Activated CD4-positive, alpha-beta T cell treated with anti-CD3 and anti-CD28 coated beads, Interleukin-2, amount 50 U/mL, for 1 hour (primary cell): ENCODE data around the gene SSTR4.
"Not testable (repeated sequence)": the region's sequence is repeated elsewhere in the genome, so short reads cannot be mapped to it uniquely, and the experiment has no call there.

Experiments used
- DNase-seq: peaks from one replicate; pipeline ENCODE4 v3.0.0-alpha.2; 2020

Gene SSTR4

GRCh38 chr20:23034721-23035671, at the start of gene SSTR4:
Gene SSTR4 (plus strand): TSS chr20:23035312. CDS start chr20:23035484, 172 bp downstream.
- DNase-seq, result no peak

- no peak for DNase-seq
These were observed 48.5 kb upstream of the SSTR4 start for GRCh38 chr20:22986601-22987000.

GRCh38 chr20:22991424-22991823, 43.7 kb upstream of the SSTR4 start:
- not testable (repeated sequence) for DNase-seq

GRCh38 chr20:22993823-22994222, 41.3 kb upstream of the SSTR4 start:
- DNase-seq, result no peak

- DNase-seq, result no peak
These were observed 39.2 kb upstream of the SSTR4 start for GRCh38 chr20:22995923-22996322.

GRCh38 chr20:22998476-22998875, 36.6 kb upstream of the SSTR4 start:
- DNase-seq, result no peak

GRCh38 chr20:22999756-23000155, 35.4 kb upstream of the SSTR4 start:
- no peak for DNase-seq

GRCh38 chr20:23000232-23000947, 34.7 kb upstream of the SSTR4 start:
- no peak for DNase-seq

GRCh38 chr20:23002276-23002675, 32.8 kb upstream of the SSTR4 start:
- no peak for DNase-seq

- DNase-seq, result no peak
These were observed 32.0 kb upstream of the SSTR4 start for GRCh38 chr20:23003077-23003635.

GRCh38 chr20:23003881-23004460, 31.1 kb upstream of the SSTR4 start:
- no peak for DNase-seq

GRCh38 chr20:23005776-23006175, 29.3 kb upstream of the SSTR4 start:
- no peak for DNase-seq

- DNase-seq, result no peak
These were observed 27.6 kb upstream of the SSTR4 start for GRCh38 chr20:23007462-23007861.

- no peak for DNase-seq
These were observed 27.0 kb upstream of the SSTR4 start for GRCh38 chr20:23007886-23008655.

- DNase-seq, result no peak
These were observed 26.4 kb upstream of the SSTR4 start for GRCh38 chr20:23008667-23009066.

GRCh38 chr20:23009636-23010035, 25.5 kb upstream of the SSTR4 start:
- DNase-seq, result no peak

- DNase-seq, result no peak
These were observed 25.0 kb upstream of the SSTR4 start for GRCh38 chr20:23010096-23010495.

GRCh38 chr20:23011008-23011721, 23.9 kb upstream of the SSTR4 start:
- DNase-seq, result no peak

GRCh38 chr20:23013429-23013828, 21.7 kb upstream of the SSTR4 start:
- no peak for DNase-seq

GRCh38 chr20:23017516-23017915, 17.6 kb upstream of the SSTR4 start:
- no peak for DNase-seq

- DNase-seq, result no peak
These were observed 16.7 kb upstream of the SSTR4 start for GRCh38 chr20:23018432-23018831.

GRCh38 chr20:23018941-23019340, 16.2 kb upstream of the SSTR4 start:
- DNase-seq, result no peak
